Ishikawa (cell line): ENCODE results near the gene ABAT.

ENCODE experiments used
- CEBPB ChIP-seq: IDR thresholded peaks from 2 replicates; pipeline ENCODE4 v1.6.1; 2012
- EGR1 ChIP-seq: IDR thresholded peaks from 2 replicates; pipeline ENCODE4 v1.6.1; 2012
- EP300 ChIP-seq: IDR thresholded peaks from 2 replicates; pipeline ENCODE4 v1.6.1; 2012; ENCODE audit warnings: borderline replicate concordance
- FOXM1 ChIP-seq: IDR thresholded peaks from 2 replicates; pipeline ENCODE4 v1.6.1; 2012; ENCODE audit warnings: low read depth, borderline replicate concordance
- NFIC ChIP-seq: IDR thresholded peaks from 2 replicates; pipeline ENCODE4 v1.6.1; 2012
- RAD21 ChIP-seq: IDR thresholded peaks from 2 replicates; pipeline ENCODE4 v1.6.1; 2012; ENCODE audit warnings: low read depth
- TAF1 ChIP-seq: IDR thresholded peaks from 2 replicates; pipeline ENCODE4 v1.6.1; 2012; ENCODE audit warnings: low read depth, mild to moderate bottlenecking
- TF ChIP-seq, protein P1 (sequence below): IDR thresholded peaks from 2 replicates; pipeline ENCODE4 v1.6.1; 2012
- TF ChIP-seq, protein P2 (sequence below): IDR thresholded peaks from 2 replicates; pipeline ENCODE4 v1.6.1; 2012

DNA sequence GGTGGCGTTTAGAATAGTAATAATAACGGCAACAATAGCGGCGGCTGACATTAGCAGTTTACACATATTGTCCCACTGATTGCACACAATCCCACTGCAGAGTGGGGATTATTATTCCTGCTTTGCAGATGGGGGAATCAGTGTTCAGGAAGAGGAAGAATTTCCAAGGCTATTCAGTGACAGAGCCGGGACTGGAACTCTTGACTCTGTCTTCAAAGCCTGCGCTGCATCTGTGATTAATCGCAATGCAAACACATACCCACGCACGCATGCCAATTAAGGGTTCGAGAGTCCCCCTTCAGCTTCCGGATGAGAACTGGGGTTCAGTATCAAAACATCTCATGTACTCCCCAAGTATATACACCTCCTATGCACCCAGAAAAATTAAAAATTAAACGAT lies 93.9 kb downstream of the ABAT start:
- TF ChIP-seq TAF1 (no peak), EP300 (no peak), RAD21 (no peak), CEBPB (no peak), FOXM1 (no peak), NFIC (no peak), EGR1 (no peak)
- TF ChIP-seq, protein P1, sequence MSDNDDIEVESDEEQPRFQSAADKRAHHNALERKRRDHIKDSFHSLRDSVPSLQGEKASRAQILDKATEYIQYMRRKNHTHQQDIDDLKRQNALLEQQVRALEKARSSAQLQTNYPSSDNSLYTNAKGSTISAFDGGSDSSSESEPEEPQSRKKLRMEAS: no peak
- TF ChIP-seq, protein P2, sequence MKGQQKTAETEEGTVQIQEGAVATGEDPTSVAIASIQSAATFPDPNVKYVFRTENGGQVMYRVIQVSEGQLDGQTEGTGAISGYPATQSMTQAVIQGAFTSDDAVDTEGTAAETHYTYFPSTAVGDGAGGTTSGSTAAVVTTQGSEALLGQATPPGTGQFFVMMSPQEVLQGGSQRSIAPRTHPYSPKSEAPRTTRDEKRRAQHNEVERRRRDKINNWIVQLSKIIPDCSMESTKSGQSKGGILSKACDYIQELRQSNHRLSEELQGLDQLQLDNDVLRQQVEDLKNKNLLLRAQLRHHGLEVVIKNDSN: no peak
